Sigmoid colon (tissue), 4 donors: ENCODE data around the gene ACOXL.

ENCODE experiments used
- EP300 ChIP-seq, 4 donors: sonication (generic); formaldehyde crosslinking; IDR thresholded peaks; one replicate each; pipeline ENCODE4 v1.6.1; 2017; ENCODE audit warnings: antibody characterized with exemption in 4 of 4
- POLR2A ChIP-seq, 2 donors: fragments of 450-650 bp; IDR thresholded peaks; one replicate each; pipeline ENCODE4 v1.6.1; 2016; ENCODE audit warnings: antibody characterized with exemption in 2 of 2, mild to moderate bottlenecking in 2 of 2, moderate library complexity in 2 of 2
- TF ChIP-seq, protein P1 (sequence below), 4 experiments: fragments of 450-650 bp in 3 of 4; fragments of 200-600 bp in 1 of 4; IDR thresholded peaks; one replicate each; pipeline ENCODE4 v1.5.1; 2016 to 2019; ENCODE audit warnings: antibody characterized with exemption in 4 of 4, mild to moderate bottlenecking in 3 of 4, moderate library complexity in 2 of 4

DNA sequence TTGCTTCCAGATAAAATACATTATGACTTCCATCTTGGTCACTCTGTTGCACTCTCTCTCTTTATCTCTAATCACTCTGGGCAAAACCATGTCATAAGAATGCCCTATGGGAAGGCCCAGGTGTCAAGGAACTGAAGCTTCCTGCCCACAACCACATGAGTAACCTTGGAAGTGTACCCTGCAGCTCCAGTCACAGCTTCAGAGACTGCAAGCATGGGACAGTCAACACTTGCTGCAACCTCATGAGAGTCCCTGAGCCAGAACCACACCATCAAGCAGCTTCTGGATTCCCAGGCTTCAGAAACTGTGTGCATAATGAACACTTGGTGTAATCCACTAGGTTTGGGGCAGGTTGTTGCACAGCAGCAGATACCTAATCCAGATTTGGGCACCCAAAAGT, 267.3 kb downstream of the ACOXL start:
- TF ChIP-seq EP300 (IDR thresholded peaks at IDR 0.05) = no peak
- TF ChIP-seq, protein P1, sequence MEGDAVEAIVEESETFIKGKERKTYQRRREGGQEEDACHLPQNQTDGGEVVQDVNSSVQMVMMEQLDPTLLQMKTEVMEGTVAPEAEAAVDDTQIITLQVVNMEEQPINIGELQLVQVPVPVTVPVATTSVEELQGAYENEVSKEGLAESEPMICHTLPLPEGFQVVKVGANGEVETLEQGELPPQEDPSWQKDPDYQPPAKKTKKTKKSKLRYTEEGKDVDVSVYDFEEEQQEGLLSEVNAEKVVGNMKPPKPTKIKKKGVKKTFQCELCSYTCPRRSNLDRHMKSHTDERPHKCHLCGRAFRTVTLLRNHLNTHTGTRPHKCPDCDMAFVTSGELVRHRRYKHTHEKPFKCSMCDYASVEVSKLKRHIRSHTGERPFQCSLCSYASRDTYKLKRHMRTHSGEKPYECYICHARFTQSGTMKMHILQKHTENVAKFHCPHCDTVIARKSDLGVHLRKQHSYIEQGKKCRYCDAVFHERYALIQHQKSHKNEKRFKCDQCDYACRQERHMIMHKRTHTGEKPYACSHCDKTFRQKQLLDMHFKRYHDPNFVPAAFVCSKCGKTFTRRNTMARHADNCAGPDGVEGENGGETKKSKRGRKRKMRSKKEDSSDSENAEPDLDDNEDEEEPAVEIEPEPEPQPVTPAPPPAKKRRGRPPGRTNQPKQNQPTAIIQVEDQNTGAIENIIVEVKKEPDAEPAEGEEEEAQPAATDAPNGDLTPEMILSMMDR (IDR thresholded peaks at IDR 0.05) = no peak
- TF ChIP-seq POLR2A (IDR thresholded peaks at IDR 0.05) = no peak
